Measurements from ENCODE around the gene PTGR1. TPM values are rescaled to one million over a fixed set of nuclear protein-coding genes. Genes with fewer than 3 reads are reported as not detected.

The PTGR1 gene
- 53.1 and 57.5 TPM in 2 replicates for total RNA-seq

GRCh38 chr9:111599092-111599954 lies at the start of gene PTGR1:
Gene PTGR1 (minus strand): TSS chr9:111599647. CDS start chr9:111597422, 2,225 bp downstream.

GRCh38 chr9:111631214-111631971 lies 31.9 kb upstream of the PTGR1 start, which contains the start of gene DNAJC25:
Gene DNAJC25 (plus strand): TSS chr9:111631334. CDS start chr9:111631408, 74 bp downstream.

GRCh38 chr9:111525056-111525977 lies 74.1 kb downstream of the PTGR1 start, which contains the start of gene ZNF483:
Gene ZNF483 (plus strand): TSS chr9:111525179. CDS start chr9:111527396, 2,217 bp downstream.

Other genes with a start within 250 kb of the PTGR1 start
- gene ECPAS, start 115.3 kb downstream of the PTGR1 start, total RNA-seq: 52.3 and 59.7 TPM in 2 replicates
- gene ZNF483, start 74.5 kb downstream of the PTGR1 start, total RNA-seq: 1.2 and 2.2 TPM in 2 replicates
- 6.9 and 7.7 TPM in 2 replicates for gene DNAJC25, start 31.7 kb upstream of the PTGR1 start, total RNA-seq
- gene GNG10, start 62.0 kb upstream of the PTGR1 start, total RNA-seq: 66.9 and 70.4 TPM in 2 replicates
- gene SHOC1, start 195.3 kb upstream of the PTGR1 start, total RNA-seq: 0.04 TPM in 1 of 2 replicates, not detected in the other